ENCODE data around the gene LSM4.
"Not testable (repeated sequence)": the region's sequence is repeated elsewhere in the genome, so short reads cannot be mapped to it uniquely, and the experiment has no call there.

The LSM4 gene

DNA sequence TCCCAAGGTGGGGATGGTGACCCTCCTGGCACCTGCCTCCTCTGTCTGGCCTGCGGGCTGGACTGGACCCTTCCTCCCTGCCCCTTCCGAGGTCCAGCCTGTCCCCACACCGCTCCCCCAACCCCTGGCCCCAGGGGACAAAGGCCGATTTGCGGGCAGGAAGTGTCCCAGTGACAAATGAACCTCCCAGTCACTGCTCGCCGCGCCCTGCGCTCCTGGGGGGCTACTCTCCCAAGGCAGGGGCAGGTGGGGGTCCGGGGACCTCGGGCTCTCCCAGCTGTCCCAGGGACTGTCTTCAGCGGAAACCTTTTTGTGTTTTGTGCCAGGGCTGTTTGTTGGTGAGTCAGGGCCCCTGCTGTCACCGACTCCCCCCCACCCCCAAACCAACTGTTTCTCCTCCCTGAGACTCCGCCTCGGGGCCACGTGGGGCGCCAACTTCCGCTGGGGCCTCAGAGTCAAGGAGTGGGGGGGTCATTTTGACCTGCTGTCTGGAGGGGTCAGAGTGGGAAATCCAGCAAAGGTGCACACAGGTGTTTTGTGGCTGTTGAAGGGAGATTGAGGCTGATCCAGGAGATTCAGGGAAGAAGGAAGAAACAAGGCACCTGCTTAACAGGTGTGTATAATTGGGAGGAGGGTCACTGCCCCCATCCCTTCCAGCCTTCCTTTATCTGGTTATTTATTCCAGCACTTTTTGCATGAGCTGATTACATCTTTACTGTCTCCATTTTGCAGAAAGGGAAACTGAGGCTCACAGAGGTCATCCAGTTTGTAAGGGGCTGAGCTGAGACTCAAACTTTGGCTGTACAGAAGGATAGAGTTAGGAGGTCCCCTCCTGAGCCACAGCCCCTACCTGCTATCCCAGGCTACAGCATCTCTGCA is 18.4 kb upstream of the LSM4 start:
- DNase-seq = no peak

DNA sequence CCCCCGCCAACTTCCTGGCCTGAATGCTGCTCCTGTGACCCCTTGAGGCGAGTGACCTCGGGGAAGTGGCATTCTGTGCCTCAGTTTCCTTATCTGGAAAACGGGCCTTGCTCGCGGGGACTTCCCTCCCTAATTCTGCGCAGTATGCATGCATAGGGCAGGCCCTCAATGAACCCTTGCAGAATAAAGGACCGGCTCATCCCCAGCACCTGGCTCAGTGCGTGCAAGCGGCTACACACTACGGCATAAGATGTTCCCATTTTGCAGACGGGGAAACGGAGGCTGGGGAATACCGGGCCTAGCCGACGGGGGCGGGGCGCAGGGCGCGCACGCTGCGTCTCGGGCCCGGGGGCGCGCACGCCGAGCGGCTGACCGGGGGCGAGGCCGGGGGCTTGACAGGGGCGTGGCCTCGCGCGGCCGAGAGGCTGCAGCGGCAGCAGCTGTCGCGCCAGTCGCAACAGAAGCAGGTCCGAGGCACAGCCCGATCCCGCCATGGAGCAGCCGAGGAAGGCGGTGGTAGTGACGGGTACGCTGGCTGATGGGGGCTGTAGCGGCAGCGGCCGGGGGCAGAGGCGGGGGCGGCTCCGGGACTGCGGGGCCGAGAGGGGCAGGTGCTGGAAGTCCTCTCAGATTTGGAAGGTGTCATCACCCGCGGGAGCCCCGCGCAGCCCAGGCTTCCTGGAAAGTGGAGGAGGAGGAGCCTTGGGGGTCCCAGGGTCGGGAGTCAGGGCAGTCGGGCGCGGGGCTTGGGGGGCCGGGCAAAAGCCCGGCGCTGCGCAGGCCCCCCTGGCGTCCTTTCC is 17.5 kb upstream of the LSM4 start, which contains the start of gene PGPEP1:
Gene PGPEP1 (plus strand): TSS at position 409 of the 800 bp plus-strand sequence. CDS start 84 bp downstream, at position 493.
- DNase-seq = no peak

DNA sequence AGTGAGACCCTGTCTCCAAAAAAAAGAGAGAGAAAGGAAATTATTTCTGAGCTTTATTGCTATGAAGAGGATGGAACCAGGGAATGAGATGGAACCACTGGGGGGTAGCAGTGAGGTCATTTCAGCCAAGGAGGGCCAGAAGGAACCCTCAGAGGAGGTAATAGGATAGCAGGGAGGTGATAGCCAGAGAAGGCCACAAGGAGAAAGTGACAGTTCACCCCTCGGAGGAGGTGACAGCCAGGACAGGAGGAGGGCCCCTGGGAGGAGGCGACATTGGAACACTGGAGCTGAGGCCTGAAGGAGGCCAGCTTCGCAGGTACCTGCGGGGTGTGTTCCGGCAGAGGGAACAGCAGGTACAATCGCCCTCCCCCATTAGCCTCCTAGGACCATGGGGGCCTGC is 16.8 kb upstream of the LSM4 start:
- no peak for DNase-seq

DNA sequence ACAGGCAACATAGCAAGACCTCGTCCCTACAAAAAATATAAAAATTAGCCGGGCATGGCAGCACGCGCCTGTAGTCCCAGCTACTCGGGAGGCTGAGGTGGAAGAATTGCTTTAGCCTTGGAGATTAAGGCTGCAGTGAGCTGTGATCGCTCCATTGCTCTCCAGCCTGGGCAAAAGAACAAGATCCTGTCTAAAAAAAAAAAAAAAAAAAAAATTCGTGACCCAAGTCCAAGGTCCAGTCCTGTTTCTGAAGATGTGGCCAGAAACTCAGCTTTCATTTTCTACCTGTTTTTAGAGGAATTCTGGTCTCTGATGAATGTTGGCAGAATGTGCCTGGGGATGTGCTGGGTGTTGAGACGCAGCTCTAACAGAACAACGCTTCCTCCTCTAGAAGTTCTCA is 15.7 kb upstream of the LSM4 start:
- DNase-seq = no peak

DNA sequence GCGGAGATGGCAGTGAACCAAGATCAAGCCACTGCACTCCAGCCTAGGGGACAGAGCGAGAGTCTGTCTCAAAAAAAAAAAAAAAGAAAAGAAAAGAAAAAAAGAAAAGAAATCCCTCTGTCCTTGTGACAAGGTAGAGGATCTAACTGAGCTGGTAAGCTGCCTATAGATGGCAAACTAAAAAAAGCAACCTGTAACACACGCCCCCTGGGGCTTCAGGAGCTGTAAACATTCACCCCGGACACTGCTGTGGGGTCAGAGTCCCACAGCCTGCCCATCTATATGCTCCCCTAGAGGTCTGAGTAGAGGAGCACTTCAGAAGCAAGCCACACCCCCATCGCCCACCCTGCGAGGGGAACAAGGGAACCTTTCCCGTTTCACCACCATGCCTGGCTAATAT is 13.2 kb upstream of the LSM4 start:
- DNase-seq = no peak

DNA sequence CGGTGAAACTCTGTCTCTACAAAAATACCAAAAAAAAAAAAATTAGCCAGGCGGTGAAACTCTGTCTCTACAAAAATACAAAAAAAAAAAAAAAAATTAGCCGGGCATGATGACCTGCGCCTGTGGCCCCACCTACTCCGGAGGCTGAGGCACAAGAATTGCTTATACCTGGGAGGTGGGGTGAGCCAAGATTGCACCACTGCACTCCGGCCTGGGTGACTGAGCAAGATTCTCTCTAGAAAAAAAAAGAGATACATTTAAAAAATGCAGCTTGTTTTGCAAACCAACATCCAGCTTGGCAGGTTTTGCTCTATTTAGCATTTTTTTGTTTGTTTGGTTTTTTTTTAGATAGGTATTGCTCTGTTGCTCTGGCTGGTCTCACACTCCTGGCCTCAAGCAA is 10.8 kb upstream of the LSM4 start:
- no peak for DNase-seq

DNA sequence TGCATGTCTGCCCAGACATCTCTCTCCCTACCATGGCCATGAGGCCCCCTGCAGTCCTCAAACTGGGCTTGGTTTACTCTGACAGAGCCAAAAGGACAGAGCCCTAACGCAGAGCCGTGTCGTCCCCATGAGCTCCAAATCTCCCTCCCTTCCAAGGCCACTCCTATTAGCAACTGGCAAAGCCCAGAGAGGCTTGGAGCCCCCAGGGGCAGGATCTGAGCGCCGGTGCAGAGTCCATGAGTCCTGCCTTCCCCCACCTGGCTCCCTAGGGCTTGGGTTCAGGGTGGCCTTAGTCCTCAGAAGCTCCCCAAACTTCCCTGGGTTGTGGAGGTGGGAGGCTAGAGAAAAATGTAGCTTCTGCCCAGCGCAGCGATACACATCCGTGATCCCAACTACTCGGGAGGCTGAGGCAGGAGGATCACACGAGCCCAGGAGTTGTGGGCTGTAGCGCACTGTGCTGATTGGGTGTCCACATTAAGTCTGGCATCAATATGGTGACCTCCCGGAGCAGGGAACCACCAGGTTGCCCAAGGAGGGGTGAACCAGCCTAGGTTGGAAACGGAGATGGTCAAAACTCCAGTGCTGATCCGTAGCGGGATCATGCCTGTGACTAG is 10.1 kb upstream of the LSM4 start:
- DNase-seq = no peak

DNA sequence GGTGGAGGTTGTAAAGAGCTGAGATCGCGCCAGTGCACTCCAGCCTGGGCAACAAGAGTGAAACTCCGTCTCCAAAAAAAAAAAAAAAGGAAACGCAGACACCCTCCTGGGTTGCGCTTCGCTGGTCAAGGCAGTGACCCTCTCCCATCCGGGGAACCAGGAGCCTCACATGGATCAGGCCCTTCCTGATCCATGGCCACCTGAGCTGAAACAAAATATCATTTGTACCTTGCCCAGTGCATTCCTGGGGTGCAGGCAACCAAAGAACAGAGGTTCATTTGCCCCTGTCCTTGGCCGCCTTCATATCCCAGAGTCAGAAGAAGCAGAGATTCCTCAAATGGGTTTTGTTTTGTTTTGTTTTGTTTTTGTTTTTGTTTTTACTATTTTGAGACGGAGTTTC is 8.0 kb upstream of the LSM4 start:
- no peak for DNase-seq

DNA sequence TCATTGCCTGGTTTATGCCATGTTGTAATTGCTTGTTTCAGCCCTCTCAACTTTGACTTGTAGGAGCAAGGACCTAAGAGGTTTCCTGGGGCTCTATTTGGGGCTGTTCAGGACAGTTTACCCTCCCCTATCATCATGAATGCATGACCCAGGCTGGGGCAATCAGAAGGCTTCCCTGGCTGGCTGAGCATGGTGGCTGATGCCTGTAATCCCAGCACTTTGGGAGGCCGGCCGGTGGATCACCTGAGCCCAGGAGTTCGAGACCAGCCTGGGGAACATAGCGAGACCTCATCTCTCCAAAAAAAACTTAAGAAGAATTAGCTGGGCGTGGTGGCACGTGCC is 6.1 kb upstream of the LSM4 start:
- no peak for DNase-seq

DNA sequence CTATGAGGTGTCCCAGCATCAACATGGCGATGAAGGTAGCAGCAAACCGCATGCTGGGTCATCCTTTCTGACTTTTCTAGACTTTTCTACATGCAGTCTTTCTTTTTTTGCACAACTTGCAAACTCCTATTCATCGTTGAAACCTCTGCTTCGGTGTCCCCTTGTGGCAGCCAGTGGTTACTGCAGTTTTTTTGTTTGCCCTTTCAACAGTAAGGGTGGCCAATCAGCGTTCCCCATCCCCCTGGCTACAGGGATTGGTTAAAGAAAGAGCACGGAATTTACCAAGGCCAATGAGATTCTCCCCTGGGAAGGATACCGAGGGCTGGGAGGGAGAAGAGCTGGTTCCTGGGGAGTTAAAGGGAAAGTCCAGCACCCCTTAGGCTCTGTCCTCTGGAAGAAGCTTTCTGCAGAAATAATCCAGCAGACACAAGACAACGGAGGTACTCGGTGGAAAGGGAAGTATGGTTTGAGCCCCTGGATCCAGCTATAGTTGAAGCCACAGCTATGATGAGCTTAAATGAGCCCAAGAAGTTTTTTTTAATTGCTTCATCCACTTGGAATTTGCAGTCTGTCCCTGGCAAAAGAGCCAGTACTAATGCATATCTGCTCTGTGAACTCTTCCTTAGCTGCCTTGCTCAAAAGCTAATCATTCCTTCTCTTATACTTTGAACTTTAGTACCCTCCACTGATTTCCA is 5.6 kb upstream of the LSM4 start:
- DNase-seq = peak; percentile 92

DNA sequence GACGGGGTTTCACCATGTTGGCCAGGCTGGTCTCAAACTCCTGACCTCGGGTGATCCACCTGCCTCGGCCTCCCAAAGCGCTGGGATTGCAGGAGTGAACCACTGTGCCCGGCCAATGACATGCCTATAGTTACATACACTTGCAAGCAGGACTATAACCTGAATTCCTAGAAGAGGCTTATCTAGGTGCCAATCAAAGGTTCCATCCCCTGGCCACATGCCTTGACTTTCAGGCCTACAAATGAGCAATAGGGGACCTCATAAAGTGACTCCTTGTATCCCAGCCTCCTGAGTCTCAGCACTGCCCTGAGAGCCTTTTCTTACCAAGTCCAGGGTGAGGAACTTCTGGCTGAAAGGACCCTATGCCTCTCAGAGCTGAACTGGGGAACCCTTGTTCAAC is 3.9 kb upstream of the LSM4 start:
- DNase-seq = no peak

DNA sequence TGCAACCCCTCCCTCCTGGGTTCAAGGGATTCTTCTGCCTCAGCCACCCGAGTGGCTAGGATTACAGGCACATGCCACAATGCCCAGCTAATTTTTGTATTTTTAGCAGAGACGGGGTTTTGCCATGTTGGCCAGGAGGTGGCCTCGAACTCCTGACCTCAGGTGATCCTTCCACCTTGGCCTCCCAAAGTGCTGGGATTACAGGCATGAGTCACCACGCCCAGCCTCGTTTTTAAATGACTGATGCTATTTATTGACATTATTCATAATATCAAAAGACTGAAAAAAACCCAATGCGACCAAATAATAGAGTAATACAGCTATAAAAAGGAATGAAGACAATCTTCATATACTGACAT is 1.5 kb upstream of the LSM4 start:
- not testable (repeated sequence) for DNase-seq

DNA sequence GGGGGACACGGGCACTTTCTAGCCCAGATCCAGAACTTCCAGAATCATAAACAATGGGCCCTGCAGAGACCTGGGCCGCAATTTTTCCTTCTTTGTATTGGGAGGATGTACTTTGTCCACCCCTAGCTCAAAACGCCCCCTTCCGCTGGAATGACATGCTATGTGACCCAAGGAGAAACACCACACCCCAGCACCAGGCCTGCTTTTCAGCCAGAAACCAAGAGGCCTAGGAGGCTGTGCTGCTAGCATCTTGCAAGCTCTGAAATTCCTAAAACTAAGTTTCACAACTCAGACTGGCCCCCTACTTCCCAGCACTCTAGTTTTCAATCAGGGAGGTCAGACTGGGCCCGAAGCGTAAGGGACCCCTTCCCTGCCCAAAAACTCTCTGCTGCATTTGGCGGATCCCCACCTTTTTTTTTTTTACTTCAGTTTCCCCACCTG is 538 bp downstream of the LSM4 start:
- no peak for DNase-seq

DNA sequence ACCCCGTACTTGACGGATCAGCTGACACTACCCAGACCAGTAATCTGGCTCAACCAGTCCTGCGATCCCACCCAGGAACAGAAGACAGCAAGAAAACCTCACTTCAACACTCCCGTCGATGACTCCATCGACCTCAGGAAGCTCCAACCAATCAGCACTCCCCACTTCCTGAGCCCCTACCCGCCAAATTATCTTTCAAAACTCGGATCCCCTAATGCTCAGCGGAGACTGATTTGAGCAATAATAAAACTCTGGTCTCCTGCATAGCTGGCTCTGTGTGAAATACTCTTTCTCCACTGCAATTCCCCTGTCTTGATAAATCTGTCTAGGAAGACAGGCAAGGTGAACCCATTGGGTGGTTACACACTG is 1.2 kb downstream of the LSM4 start:
- DNase-seq = no peak

DNA sequence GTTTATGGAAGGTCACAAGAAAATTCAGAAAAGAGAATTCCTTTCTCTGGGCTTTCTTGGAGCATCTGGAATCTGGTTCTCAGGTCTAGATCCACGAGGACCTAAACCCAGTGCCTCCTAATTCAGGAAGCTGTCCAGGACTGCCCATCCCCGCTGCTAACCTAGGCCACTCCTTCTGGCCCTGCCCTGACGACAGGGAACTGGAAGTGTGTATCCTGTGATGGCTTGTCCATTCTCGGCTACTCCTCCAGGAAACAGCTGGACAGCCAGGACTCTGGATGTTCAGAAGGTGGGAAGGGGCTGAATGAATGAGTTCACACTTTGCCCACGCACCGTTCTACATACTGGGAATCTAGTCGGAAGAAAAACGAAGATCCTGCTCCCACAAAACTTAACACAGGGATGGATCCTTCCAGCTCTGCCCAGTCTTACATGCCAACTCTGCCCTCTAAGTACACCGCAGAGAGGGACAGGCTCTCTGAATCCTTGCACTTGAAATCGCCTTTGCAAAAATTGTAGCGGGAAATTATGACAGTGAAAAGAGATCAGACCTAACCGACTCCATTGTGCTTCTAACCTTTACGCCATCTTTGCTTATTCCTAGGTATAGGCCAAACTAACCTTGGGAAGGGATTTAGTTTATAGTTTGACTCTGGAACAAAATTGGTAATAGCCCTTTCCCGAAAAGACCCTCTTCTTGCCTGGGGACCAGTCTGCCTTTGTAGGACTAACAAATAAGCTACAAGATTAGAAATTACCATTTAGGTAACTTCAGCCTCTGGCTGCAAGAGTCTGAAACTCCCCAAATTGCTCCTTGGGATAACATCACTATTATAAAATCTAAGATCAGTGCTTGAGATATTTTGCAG is 1.8 kb downstream of the LSM4 start:
- DNase-seq = no peak

DNA sequence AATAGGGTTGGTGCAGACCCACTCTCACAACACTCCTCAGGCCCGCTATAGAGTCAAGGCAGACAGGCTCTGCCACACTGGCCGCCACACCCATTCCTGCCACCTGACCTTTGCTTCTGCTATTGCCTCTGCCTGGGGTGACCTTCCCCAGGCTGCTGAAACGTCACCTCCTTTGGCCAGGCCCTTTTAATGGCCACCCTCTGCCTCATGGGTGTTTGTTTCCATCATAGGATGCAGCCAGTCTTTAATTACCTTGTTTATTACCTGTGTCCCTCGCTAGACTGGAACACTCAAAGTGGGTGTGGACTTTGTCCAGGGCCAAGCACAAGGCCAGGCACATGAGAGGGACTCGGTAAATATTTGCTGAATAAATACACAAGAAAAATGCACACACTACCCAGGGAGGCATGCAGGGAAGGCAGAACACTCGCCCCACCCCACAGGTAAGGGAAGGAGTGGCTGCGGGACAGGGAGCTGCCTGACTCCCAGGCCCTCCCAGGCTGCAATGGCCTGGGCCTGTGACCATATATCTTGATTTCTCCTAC is 3.2 kb downstream of the LSM4 start:
- DNase-seq = no peak

DNA sequence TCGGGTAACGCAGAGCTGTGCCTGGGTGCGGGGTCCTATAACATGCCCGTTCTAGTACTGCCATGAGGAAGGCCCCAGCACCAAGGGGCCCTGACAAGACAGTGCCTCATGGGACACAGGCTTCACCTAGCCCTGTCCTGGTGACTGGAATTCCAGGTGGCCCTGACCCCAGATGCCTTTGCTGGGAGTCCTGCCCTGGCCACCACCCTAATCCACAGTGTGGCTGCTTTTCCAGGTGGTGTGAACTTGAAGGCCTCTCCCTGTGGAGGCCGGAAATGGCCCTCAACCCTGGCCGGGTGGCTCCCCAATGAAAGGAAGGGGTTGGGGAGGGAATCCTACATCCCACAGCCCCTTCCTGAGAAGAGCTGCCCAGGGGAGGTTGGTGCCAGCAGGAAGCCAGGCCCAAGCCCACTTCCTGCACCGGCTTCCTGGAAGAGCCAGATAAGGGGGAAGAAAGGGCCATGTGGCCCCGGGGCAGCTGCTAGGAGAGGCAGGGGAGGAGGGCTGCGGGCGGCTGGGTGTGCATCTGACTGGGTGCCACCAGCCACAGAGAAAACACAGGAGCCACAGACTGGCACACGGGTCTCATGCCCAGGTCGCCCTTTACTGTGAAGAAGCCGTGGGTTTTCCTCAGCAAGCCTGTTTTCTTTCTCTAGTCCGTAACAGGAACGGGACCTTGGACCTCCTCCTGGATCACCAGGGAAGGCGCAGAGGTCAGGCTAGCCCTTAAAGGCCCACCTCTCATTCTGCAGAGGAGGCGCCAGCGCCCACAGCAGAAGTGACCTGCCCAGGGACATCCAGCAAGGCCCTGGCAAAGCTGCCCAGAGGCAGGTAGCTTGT is 4.7 kb downstream of the LSM4 start:
- DNase-seq = no peak

DNA sequence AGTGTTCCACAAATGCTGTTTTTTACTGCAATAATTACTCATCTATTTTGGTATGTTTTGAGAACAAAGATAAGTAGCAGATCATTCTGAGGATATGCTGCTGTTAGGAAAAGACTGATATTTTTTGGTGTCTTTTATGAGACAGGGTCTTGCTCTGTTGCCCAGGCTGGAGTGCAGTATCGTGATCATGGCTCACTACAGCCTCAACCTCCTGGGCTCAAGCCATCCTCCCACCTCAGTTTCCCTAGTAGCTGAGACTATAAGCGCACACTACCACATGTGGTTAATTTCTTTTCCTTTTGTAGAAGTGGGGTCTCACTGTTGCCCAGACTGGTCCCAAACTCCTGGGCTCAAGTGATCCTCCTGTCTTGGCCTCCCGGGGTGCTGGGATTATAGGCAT is 9.5 kb downstream of the LSM4 start:
- DNase-seq = no peak

DNA sequence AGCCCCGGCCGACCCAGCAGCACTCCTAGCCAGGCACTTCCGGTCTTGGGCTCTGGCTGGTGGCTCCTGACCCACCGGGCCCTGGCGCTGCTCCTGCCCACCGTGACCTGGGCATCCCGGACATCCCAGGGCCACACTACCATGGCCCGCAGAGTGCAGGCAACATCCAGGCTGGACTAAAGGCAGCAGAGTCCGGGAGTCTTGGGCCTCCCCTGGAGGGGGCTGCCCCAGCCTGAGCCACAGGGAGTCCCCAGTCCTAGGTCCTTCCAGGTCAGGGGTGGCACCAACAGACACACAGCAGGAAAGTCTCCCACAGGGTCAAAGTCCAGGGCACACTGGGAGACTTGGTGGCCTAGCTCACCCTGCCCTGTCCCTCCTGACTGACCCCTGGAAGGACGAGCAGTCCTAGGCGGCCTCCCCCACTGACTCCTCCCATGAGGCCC is 10.8 kb downstream of the LSM4 start:
- DNase-seq = no peak

DNA sequence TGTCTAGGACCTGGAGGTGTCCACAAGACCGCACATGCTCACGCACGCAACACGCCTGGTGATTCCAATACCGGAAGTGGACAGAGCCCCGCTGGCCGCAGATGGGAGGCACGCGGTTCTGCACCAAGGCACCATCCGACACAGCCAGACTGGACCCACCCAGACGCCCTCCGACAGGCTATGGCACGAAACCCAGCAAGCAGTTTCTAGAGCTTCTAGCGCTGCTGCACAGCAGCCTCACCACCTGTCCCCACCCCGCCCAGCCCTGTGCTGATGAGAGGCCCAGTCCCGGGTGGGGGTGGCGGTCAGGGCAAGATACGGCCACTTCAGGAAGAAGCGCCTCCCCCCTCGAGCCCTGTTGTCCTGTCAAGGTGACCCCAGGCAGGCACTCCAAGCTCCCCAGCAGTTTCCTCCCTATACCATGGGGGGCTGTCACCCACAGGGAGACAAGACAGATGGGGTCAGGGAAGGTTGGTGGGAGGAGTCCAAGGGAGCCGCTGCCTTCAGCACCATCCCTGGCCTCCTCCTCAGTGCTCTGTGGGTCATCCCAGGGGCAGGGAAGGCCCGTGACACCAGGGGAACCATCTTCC is 11.3 kb downstream of the LSM4 start:
- no peak for DNase-seq

DNA sequence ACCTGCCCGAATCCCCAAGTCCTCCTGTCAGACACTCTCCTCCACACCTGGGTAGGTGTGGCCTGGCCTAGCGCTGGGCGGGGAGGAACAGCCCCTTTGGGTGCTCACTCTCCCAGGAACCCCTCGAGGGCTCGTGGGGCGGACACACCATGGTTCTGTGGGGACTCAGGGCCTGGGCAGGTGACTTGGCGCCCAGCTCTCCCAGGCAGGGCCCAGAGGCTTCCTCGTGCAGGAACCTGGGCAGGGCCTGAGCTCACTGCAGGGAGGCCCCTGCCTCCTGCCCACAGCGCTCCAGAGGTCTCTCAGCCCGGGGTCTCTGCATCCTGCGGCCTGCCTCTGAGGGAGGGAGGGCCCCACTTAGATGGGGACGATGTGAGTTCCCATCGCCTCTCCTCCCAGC is 11.9 kb downstream of the LSM4 start:
- DNase-seq = no peak

Data from SHP77 treated with DMSO at 0.1 percent for 48 hours (cell line).